Astrocyte (in vitro differentiated cells and primary cell): Measurements from ENCODE around the gene TACR1. TPM values are rescaled to one million over a fixed set of nuclear protein-coding genes. Genes with fewer than 3 reads are reported as not detected.

Source experiments
- DNase-seq: peaks from one replicate; pipeline ENCODE4 v3.0.0-alpha.2; 2010; ENCODE audit warnings: low read depth
- FAIRE-seq: peaks from 2 replicates; lab custom pipeline; 2011; peaks lifted over from hg19 to GRCh38; lab: Jason Lieb, UNC
- H2AFZ ChIP-seq: 2 replicates; pipeline ENCODE4 v1.6.0; 2012; ENCODE audit warnings: low read depth, low read length, inconsistent platforms
- H3K27ac ChIP-seq: 2 replicates; pipeline ENCODE4 v1.5.1; 2011; ENCODE audit warnings: low read depth, low read length, inconsistent platforms
- H3K27me3 ChIP-seq: 2 replicates; pipeline ENCODE4 v1.6.0; 2011; ENCODE audit warnings: low read length, inconsistent platforms; ENCODE audit not compliant: insufficient read depth
- H3K36me3 ChIP-seq: 2 replicates; pipeline ENCODE4 v1.5.1; 2011; ENCODE audit warnings: low read length, inconsistent platforms; ENCODE audit not compliant: insufficient read depth
- H3K4me1 ChIP-seq: 2 replicates; pipeline ENCODE4 v1.5.1; 2011; ENCODE audit warnings: low read length, inconsistent platforms; ENCODE audit not compliant: insufficient read depth
- H3K4me2 ChIP-seq: 2 replicates; pipeline ENCODE4 v1.6.0; 2012; ENCODE audit warnings: low read length, inconsistent platforms
- H3K4me3 ChIP-seq: 2 replicates; pipeline ENCODE4 v1.5.1; 2011; ENCODE audit warnings: low read depth, mild to moderate bottlenecking, low read length, inconsistent platforms; ENCODE audit not compliant: insufficient read depth
- H3K79me2 ChIP-seq: 2 replicates; pipeline ENCODE4 v1.6.0; 2012; ENCODE audit warnings: mild to moderate bottlenecking, low read length, inconsistent platforms; ENCODE audit not compliant: insufficient read depth
- H3K9ac ChIP-seq: 2 replicates; pipeline ENCODE4 v1.6.0; 2012; ENCODE audit warnings: mild to moderate bottlenecking, low read length, inconsistent platforms
- H3K9me3 ChIP-seq: 2 replicates; pipeline ENCODE4 v1.5.1; 2012; ENCODE audit warnings: low read depth, mild to moderate bottlenecking, low read length, inconsistent platforms; ENCODE audit not compliant: insufficient read depth
- H4K20me1 ChIP-seq: 2 replicates; pipeline ENCODE4 v1.6.0; 2012; ENCODE audit warnings: low read length, inconsistent platforms; ENCODE audit not compliant: insufficient read depth
- H3K27ac Mint-ChIP-seq: one replicate; pipeline ENCODE4 v1.8.0; 2021; ENCODE audit warnings: mild to moderate bottlenecking, mixed read lengths; ENCODE audit not compliant: unreplicated experiment
- H3K27me3 Mint-ChIP-seq: one replicate; pipeline ENCODE4 v1.8.0; 2021; ENCODE audit warnings: low read depth, mixed read lengths; ENCODE audit not compliant: unreplicated experiment
- H3K36me3 Mint-ChIP-seq: one replicate; pipeline ENCODE4 v1.8.0; 2021; ENCODE audit warnings: low read depth, mixed read lengths; ENCODE audit not compliant: unreplicated experiment
- H3K4me1 Mint-ChIP-seq: one replicate; pipeline ENCODE4 v1.8.0; 2021; ENCODE audit warnings: low read depth, mixed read lengths; ENCODE audit not compliant: unreplicated experiment
- H3K4me3 Mint-ChIP-seq: one replicate; pipeline ENCODE4 v1.8.0; 2021; ENCODE audit warnings: mild to moderate bottlenecking, moderate library complexity, mixed read lengths; ENCODE audit not compliant: unreplicated experiment
- H3K9me3 Mint-ChIP-seq: one replicate; pipeline ENCODE4 v1.8.0; 2021; ENCODE audit warnings: mild to moderate bottlenecking, mixed read lengths; ENCODE audit not compliant: unreplicated experiment
- EZH2 ChIP-seq: IDR thresholded peaks from 2 replicates; pipeline ENCODE4 v1.6.1; 2012; ENCODE audit warnings: mild to moderate bottlenecking, low read length, inconsistent platforms; ENCODE audit not compliant: insufficient read depth
- total RNA-seq: library from RNA; stranded (reverse); gene quantifications from 2 replicates; pipeline ENCODE4 v1.2.1, GENCODE V29; 2021
- TF ChIP-seq, protein P1 (sequence below): IDR thresholded peaks from 2 replicates; pipeline ENCODE4 v1.5.1; 2011; ENCODE audit warnings: low read depth, mild to moderate bottlenecking, inconsistent platforms, low read length, moderate library complexity; ENCODE audit not compliant: insufficient read depth

TACR1 gene
- total RNA-seq, 1 donor from 2014 or later = not detected

DNA sequence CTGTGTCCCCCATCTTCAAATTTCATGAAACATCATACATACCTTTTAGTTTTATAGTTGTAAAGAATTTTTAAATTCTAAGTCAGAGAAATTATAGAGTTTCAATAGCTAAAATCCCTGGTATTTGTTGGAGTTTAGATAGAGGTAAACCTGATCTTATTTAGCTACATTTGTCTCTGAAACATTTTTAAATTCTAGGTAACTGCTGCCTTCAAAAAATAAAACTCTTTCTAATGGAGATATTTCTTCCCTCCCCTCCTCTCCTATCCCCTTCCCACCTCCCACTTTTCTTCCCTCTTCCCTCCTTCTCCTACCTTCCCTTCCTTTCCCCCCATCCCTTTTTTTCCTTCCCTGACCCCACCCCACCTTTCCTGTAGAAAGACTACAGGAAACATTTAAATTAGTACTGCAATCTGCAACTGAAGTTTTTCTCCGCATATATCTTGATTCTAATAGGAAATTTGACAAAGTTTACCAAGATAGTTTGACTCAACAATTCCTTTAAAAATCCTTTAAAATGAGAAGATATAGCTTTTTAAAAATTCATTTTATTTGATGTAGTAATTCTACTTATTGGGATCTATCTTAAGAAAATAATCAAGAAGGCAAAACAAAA, 4.1 kb downstream of the TACR1 start:
- Mint-ChIP-seq H3K27me3 (peaks cover 65% of the 10 kb centered on the region), H3K36me3 (peaks cover 3% of the 10 kb centered on the region), H3K4me3 (no peak overlapping the region), H3K27ac (no peak overlapping the region), H3K9me3 (peaks cover 3% of the 10 kb centered on the region), H3K4me1 (peaks cover 3% of the 10 kb centered on the region)
- H3K36me3 ChIP-seq = no peaks in the 10 kb centered on the region
- DNase-seq (no peak), FAIRE-seq (no peak)
- H4K20me1 ChIP-seq = no peaks in the 10 kb centered on the region
- H2AFZ ChIP-seq = no peak overlapping the region
- no peak overlapping the region for H3K4me2 ChIP-seq
- peaks cover 43% of the 10 kb centered on the region for H3K27me3 ChIP-seq
- TF ChIP-seq EZH2 = no peak
- TF ChIP-seq, protein P1, sequence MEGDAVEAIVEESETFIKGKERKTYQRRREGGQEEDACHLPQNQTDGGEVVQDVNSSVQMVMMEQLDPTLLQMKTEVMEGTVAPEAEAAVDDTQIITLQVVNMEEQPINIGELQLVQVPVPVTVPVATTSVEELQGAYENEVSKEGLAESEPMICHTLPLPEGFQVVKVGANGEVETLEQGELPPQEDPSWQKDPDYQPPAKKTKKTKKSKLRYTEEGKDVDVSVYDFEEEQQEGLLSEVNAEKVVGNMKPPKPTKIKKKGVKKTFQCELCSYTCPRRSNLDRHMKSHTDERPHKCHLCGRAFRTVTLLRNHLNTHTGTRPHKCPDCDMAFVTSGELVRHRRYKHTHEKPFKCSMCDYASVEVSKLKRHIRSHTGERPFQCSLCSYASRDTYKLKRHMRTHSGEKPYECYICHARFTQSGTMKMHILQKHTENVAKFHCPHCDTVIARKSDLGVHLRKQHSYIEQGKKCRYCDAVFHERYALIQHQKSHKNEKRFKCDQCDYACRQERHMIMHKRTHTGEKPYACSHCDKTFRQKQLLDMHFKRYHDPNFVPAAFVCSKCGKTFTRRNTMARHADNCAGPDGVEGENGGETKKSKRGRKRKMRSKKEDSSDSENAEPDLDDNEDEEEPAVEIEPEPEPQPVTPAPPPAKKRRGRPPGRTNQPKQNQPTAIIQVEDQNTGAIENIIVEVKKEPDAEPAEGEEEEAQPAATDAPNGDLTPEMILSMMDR = no peak
- H3K4me3 ChIP-seq = no peak overlapping the region
- peaks cover 10% of the 10 kb centered on the region for H3K4me1 ChIP-seq
- H3K27ac ChIP-seq = no peak overlapping the region
- H3K79me2 ChIP-seq = no peaks in the 10 kb centered on the region
- no peaks in the 10 kb centered on the region for H3K9me3 ChIP-seq
- no peak overlapping the region for H3K9ac ChIP-seq

DNA sequence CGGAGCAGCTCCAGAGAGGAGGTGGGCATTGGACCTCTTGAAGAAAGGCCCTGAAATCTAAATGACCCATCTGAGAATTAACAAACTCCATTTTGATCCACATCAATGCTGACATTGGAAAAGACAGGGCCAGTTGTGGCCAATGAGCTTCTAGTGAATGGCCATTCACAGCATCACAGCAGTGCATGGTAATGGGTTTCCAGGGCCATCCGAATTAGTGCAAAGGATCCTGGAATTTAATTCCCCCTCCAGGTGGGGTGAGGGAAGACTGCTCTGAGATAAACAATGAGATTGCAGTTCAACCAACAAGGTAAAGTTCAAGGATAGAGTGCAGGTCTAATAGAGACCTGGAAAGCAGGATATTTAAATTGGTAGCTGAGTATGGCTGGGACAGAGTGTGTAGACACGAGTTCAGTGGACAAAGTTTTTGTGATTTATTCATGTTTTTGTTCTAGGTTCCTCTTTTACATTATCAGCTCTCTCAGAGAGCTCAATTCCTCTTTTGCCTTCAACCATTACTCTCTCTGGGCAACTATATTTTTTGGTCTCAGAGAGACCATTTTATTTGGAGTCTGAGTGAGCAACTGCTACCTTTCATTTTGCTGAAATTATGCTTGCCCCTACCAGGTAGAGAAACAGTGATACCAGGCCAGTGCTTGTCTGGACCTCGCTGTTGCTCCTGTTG, 5.0 kb downstream of the TACR1 start:
- no peaks in the 10 kb centered on the region for H3K9me3 ChIP-seq
- H3K9me3 Mint-ChIP-seq = peaks cover 3% of the 10 kb centered on the region
- H3K27me3 Mint-ChIP-seq = peaks cover 58% of the 10 kb centered on the region
- H3K9ac ChIP-seq = no peak overlapping the region
- H3K27me3 ChIP-seq = peaks cover 37% of the 10 kb centered on the region
- DNase-seq (no peak), FAIRE-seq (no peak)
- no peak overlapping the region for H2AFZ ChIP-seq
- H3K36me3 ChIP-seq = no peaks in the 10 kb centered on the region
- TF ChIP-seq, protein P1 = no peak
- no peak for TF ChIP-seq EZH2
- peaks cover 3% of the 10 kb centered on the region for H3K36me3 Mint-ChIP-seq
- no peak overlapping the region for H3K27ac Mint-ChIP-seq
- H3K79me2 ChIP-seq = no peaks in the 10 kb centered on the region
- peaks cover 2% of the 10 kb centered on the region for H3K4me1 ChIP-seq
- H4K20me1 ChIP-seq = no peaks in the 10 kb centered on the region
- H3K4me1 Mint-ChIP-seq = no peaks in the 10 kb centered on the region
- no peak overlapping the region for H3K27ac ChIP-seq
- no peak overlapping the region for H3K4me3 ChIP-seq
- H3K4me3 Mint-ChIP-seq = no peak overlapping the region
- no peak overlapping the region for H3K4me2 ChIP-seq

DNA sequence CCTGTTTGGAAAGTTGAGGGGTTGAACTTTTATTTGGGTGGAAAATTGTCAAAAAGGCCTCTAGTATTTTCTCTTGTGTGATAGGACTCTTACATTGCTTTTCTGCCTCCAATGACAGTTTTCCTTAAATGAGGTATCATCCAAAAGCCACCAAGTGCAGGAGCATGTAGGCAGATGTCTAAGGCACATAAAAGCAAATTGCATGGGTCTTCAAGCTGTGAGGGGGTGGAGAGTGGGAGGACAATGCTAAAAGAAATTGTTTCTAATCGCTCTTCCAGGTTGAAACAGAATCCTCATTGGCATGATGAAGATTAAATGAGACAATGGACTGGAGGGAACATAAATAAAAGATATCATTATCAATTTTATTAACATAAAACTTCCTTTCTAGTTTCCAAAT, 6.8 kb downstream of the TACR1 start:
- Mint-ChIP-seq H3K4me3 (no peak overlapping the region), H3K27me3 (peaks cover 42% of the 10 kb centered on the region), H3K36me3 (peaks cover 3% of the 10 kb centered on the region), H3K27ac (no peak overlapping the region), H3K9me3 (no peaks in the 10 kb centered on the region), H3K4me1 (no peaks in the 10 kb centered on the region)
- TF ChIP-seq, protein P1 = no peak
- no peak for TF ChIP-seq EZH2
- no peaks in the 10 kb centered on the region for H4K20me1 ChIP-seq
- no peaks in the 10 kb centered on the region for H3K4me1 ChIP-seq
- DNase-seq (no peak), FAIRE-seq (no peak)
- no peaks in the 10 kb centered on the region for H3K79me2 ChIP-seq
- H3K27me3 ChIP-seq = peaks cover 20% of the 10 kb centered on the region
- no peak overlapping the region for H3K4me2 ChIP-seq
- no peak overlapping the region for H3K27ac ChIP-seq
- H3K36me3 ChIP-seq = no peaks in the 10 kb centered on the region
- H2AFZ ChIP-seq = no peak overlapping the region
- H3K4me3 ChIP-seq = no peak overlapping the region
- H3K9me3 ChIP-seq = no peaks in the 10 kb centered on the region
- no peak overlapping the region for H3K9ac ChIP-seq
